ENCODE data around the gene SULT4A1. TPM values are rescaled to one million over a fixed set of nuclear protein-coding genes. Genes with fewer than 3 reads are reported as not detected.

Gene SULT4A1
- total RNA-seq, 4 donors from 2014 or later, result 1.3 TPM; not detected in 3

GRCh38 chr22:43880541-43880991 is 18.3 kb upstream of the SULT4A1 start:
- no peak overlapping the region for H3K4me3 ChIP-seq
- WGBS, 2 donors, result 66 to 78% methylated on average over 15 of the region's 15 CpGs
- H3K4me1 ChIP-seq, result no peaks in the 10 kb centered on the region
- DNase-seq (ENCODE audit: low spot score in 2 of 2), result no peak
- no peaks in the 10 kb centered on the region for H3K9me3 ChIP-seq
- TF ChIP-seq EP300 (IDR thresholded peaks at IDR 0.05) (no peak), POLR2A (IDR thresholded peaks at IDR 0.05) (no peak), CTCF (IDR thresholded peaks at IDR 0.05) (no peak)
- H3K27me3 ChIP-seq, result no peaks in the 10 kb centered on the region
- H3K27ac ChIP-seq, result no peak overlapping the region
- H3K36me3 ChIP-seq, result no peaks in the 10 kb centered on the region

- no peak for DNase-seq (ENCODE audit: low spot score in 2 of 2)
- no peaks in the 10 kb centered on the region for H3K36me3 ChIP-seq
- H3K27me3 ChIP-seq, result no peaks in the 10 kb centered on the region
- no peak for TF ChIP-seq EP300 (IDR thresholded peaks at IDR 0.05)
- H3K4me3 ChIP-seq, result no peak overlapping the region
- no peak overlapping the region for H3K27ac ChIP-seq
- H3K4me1 ChIP-seq, result no peaks in the 10 kb centered on the region
- WGBS, 2 donors, result 73 to 79% methylated on average over 11 to 14 of the region's 14 CpGs
- H3K9me3 ChIP-seq, result no peaks in the 10 kb centered on the region
These were observed 17.7 kb upstream of the SULT4A1 start for GRCh38 chr22:43879901-43880540.

GRCh38 chr22:43878831-43879550 is 16.7 kb upstream of the SULT4A1 start:
- TF ChIP-seq CTCF (IDR thresholded peaks at IDR 0.05), result no peak
- TF ChIP-seq POLR2A (IDR thresholded peaks at IDR 0.05), result no peak
- no peak for TF ChIP-seq EP300 (IDR thresholded peaks at IDR 0.05)
- no peaks in the 10 kb centered on the region for H3K36me3 ChIP-seq
- no peak overlapping the region for H3K27ac ChIP-seq
- 66 to 73% methylated on average over 8 to 12 of the region's 12 CpGs for WGBS, 2 donors
- DNase-seq (ENCODE audit: low spot score in 2 of 2), result no peak
- no peaks in the 10 kb centered on the region for H3K4me1 ChIP-seq
- H3K4me3 ChIP-seq, result no peak overlapping the region
- H3K27me3 ChIP-seq, result no peaks in the 10 kb centered on the region
- no peaks in the 10 kb centered on the region for H3K9me3 ChIP-seq

GRCh38 chr22:43878079-43878795 is 15.9 kb upstream of the SULT4A1 start:
- Histone ChIP-seq H3K27ac (no peak overlapping the region), H3K36me3 (no peaks in the 10 kb centered on the region), H3K9me3 (no peaks in the 10 kb centered on the region), H3K27me3 (no peaks in the 10 kb centered on the region), H3K4me1 (no peaks in the 10 kb centered on the region), H3K4me3 (no peak overlapping the region)
- TF ChIP-seq POLR2A (IDR thresholded peaks at IDR 0.05) (no peak), CTCF (IDR thresholded peaks at IDR 0.05) (no peak), EP300 (IDR thresholded peaks at IDR 0.05) (no peak)
- no peak for DNase-seq (ENCODE audit: low spot score in 2 of 2)
- 51 to 53% methylated on average over 12 of the region's 12 CpGs for WGBS, 2 donors

GRCh38 chr22:43876866-43877509 is 14.7 kb upstream of the SULT4A1 start:
- H3K27ac ChIP-seq, result no peak overlapping the region
- H3K36me3 ChIP-seq, result no peaks in the 10 kb centered on the region
- H3K27me3 ChIP-seq, result no peaks in the 10 kb centered on the region
- no peak for TF ChIP-seq CTCF (IDR thresholded peaks at IDR 0.05)
- TF ChIP-seq EP300 (IDR thresholded peaks at IDR 0.05), result no peak
- TF ChIP-seq POLR2A (IDR thresholded peaks at IDR 0.05), result no peak
- peaks cover 0 to under 1% (median 0%) of the 10 kb centered on the region in 4 donors for H3K9me3 ChIP-seq
- H3K4me1 ChIP-seq, result no peaks in the 10 kb centered on the region
- no peak overlapping the region for H3K4me3 ChIP-seq
- WGBS, 2 donors, result 67 to 71% methylated on average over 5 of the region's 5 CpGs
- DNase-seq (ENCODE audit: low spot score in 2 of 2), result no peak
